ENCODE data around the gene BLACAT1.

Gene BLACAT1

DNA sequence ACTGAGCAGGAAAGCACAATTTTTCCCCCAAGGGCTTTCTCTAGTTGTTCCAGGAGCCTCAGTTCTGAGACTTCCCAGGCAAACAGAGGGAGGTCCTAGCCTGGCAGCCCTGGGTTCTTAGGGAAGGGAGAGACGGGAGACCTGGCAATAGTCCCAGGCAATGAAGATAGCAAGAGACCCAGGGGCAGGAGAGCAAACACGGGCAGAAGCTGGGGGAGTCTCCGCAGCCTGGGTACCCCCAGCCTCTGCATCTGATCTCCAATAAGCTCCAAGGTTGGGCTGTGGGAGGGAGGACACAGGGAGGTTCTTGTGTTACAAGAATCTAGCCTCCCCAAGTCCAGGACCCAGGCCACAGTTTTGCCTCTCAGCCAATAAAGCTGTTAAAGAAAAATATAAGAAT, 2.4 kb downstream of the BLACAT1 start:
- no peak for DNase-seq

DNA sequence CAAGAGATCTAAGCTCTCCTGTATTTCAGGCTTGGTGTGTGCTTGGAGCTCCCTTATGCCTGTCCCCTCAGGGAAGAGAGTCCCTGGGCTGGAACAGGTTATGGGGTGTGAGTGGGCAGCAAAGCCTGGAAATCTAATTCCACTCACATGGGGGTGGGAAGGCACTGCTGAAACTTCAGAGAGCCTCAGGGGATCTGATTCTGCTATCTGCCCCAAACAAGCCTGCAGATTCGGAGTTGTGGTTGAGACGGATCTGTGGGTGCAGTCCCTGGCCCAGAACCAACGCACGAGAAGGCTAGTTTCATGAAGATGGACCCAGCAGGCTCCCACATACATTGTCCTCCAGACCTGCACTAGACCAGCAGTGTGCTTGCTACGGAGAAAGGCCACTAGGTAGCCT, 2.9 kb downstream of the BLACAT1 start:
- DNase-seq = no peak

DNA sequence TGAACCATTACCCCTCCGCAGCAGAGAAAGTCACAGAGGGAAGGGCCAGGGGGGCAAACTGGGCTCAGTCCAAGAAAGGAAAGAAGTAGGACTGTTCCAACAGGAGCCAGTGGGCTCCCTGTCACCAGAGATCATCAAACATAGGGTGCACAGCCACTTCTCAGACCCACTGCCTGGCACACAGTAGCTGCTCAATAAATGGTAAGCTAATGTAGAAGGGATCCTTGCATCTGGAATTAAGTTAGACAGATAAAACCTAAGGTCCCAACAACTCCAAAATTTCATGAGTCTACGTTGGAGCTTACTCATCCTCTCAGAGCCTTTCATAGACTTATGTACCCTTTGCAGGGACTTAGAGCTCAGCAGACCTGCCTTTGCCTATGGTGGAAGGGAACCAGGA, 3.5 kb downstream of the BLACAT1 start:
- DNase-seq = no peak

DNA sequence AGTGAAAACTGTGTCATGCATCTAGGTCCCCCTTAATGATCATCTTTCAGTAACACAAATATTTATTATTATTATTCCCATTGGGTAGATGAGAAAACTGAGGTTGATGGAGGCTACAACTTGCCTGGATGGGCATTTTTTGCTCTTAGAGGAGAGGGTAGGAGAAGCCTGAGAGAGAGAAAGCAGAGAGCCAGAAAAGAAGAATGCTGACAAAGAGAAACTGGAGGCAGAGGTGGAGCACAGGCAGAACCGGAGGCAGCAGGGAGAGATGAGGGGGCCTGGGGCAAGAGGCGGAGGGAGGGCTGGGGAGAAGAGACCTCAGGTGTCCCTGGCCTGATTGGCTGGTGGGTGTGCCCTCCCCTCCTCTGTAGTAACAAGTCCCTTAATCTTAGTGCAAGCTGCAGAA, 4.1 kb downstream of the BLACAT1 start:
- DNase-seq = no peak

DNA sequence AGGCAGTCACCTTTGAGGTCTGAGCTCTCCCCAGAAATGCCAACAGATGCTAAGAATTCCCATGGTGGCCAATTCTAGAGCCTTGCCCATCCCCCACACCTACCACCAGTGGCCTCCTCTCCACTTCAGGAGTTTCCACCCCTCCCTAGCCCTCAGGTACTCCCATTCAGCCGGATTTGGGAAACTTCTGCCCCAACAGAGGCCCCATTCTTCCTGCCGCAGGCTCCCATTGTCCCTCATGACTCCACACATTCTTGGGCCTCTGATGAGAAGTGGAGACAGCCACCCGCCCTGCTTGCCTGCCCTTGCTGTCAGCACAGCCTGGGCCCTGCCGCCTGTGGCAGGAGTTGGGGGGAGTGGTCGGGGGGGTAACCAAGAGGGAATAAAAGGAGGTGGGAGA, 4.6 kb downstream of the BLACAT1 start:
- no peak for DNase-seq

DNA sequence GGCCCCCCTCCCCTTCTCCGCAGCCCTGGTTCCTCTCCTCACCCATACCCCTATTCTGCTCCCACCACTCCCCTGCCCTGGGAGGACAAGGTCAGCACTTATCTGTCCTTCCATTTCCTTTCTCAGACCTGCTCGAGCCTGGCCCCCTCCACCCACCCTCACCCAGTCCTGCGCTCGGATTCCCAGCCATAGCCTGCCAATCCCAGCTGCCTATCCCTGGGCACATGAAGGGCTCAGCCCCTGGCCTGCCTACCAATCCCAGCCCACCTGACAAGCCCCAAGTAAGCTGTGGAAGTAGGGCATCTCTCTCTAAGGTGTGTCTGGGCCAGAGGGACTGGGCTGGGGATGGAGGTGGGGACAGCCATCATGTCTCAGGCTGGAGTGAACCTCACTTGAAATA, 5.4 kb downstream of the BLACAT1 start:
- no peak for DNase-seq

DNA sequence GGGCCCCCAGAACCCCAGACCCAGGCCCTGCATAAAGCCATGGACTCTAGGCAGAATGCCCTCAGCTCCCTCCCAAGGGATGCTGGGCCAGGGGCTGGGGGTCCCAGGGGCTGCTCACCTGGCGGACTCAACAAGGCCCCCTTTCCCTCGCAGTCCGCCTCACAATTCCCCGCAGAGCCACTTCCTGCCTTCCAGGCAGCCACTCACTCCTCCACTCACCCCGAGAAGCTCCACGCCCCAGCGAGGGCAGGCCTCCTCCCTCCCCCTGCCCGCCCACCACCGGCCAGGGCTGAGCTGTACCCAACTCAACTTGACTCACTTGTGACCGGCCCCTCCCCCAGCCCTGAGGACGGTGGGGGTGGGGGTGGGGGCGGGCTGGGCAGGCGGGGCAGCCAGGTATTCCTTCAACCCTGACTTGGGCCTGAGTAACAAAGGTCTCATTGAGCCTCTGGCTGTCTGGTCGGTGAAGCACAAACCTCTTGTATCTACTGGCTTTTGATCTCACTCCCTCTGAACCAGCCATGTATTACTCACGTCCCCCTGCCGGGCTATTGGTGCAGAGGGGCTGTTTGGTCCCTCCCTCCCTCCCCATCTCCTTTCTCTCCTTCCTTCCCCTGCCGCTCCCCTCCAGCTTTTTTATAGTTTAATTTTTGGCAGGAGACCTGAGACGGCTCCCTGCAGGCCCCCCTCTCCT, 5.9 kb downstream of the BLACAT1 start:
- DNase-seq = peak; percentile 13

DNA sequence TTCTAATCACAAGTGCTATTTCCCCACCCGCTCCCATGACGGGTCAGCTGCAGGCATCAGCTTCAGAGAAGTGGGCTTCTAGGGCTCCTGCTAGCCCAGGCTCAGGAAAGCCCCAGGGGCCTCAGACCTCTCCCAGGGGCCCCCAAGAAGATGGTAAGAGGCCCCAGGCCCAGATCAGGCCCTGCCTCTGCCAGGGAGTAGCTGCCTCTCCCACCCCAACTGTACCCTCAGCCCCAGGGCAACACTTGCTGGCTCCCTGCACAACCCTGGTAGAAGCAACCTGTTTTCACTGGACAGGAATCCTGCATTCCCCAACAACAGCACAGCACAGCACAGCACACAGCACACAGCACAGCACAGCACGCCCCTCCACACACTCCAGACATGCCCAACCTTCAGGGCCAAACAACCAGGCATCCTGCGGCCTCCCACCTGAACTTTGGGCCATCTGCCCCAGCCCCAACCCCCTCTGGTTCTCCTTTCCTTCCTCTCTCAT, 6.5 kb downstream of the BLACAT1 start:
- DNase-seq = no peak

DNA sequence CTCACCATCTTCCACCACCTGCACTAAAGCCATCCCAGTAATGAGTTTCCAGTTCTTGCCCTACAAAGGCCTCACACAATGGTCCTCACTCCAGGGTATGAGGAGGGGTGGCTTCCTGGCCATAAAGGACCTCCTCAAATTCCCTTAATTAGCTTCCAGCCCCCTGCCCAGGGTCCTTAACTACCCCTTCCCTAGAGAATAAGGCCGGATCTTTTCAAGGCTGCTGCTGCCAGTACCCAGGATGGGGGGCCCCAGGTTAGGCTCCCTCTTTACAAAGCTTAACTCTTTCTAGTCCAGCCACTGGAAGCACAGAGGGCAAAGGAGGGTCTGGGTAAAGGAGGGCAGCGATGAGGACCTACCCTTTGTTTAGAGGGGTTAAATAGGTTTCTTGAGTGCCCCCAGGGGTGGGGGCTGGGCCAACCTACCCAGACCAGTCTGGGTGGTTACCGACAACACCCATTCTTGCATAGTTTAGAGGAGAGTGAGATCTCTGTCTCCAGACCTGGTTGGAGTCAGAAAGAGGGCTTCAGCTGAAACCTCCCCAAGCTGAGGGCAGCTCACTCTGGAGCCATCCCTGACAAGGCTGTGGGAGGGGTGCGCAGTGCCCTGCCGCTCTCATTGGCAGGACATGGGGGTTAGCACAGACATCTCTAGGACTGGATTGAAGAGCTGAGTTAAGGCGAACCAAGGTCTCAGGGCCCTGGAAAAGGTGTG, 7.1 kb downstream of the BLACAT1 start:
- DNase-seq = no peak

DNA sequence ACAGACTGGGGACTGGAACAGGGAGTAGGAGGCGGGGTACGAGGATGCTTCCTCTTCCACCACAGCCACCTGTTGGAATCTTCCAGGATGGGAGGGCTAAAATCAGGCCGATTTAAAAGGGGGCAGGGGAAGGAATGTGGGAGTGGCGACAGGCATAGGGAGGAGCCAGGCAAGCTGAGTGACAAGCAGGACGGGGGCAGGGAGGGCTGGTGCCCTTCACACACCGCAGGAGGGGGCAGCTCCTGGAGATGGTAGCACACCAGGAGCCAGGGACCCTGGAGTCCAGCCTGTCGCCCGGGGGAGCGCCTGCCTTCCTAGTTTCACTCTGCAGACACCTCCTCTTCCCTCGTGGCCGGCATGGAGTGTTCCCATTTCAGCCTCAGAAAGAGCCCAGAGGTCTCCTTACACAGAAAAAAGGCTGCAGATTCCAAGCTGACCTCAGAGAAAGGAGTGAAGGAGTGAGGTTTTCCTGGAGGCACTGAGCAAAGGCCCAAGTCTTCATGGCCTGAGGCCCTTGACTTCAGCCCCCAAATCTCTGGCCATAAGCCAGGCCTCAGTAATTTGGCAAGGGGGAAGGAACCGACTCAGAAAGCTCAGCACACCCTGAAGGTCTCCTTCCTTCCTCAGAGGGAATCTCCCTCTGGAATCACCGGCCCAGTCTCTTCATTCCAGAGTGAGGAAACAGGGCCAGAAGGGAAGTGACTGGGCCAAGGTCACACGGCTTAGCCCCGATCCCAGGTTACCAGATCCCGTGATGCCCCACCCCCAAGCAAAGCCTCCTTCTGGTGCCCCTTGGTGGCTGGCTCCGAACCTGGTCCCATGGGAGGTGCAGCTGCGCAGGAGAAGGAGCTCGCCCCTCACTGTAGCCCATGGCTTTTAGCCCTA, 8.1 kb downstream of the BLACAT1 start:
- no peak for DNase-seq

DNA sequence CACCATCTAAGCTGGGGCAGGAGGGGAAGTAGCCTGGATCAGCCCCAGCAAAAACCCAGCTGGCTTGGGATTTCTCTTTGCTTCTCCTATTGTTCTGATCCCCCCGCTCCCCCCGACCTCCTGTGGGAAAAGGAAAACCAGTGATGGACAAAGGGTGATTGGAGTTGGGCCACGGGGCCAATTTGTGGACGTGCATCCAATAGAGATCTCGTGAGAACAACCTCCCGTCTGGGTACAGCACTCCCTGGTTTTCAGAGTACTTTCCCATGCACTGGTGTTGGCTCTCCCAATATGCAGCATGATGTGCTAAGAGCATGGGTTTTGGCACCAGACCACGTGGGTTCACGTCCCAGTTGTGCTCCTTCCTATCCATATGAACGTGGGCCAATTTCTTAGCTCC, 9.0 kb downstream of the BLACAT1 start:
- DNase-seq = no peak

DNA sequence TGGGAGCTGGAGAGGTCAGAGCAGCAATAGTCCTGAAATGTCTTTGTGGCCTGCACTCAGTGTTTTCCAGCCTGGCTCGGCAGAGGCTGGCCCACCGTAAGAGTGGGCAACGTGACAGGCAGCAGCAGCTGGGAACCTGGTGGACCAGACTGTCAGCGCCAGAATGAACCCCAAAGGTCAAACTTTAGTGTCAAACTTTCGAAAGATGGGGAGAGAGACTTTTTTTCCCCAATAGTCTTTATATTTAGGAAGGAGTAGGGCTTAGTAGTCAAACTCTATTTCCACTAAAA, 10.3 kb downstream of the BLACAT1 start:
- DNase-seq = no peak

DNA sequence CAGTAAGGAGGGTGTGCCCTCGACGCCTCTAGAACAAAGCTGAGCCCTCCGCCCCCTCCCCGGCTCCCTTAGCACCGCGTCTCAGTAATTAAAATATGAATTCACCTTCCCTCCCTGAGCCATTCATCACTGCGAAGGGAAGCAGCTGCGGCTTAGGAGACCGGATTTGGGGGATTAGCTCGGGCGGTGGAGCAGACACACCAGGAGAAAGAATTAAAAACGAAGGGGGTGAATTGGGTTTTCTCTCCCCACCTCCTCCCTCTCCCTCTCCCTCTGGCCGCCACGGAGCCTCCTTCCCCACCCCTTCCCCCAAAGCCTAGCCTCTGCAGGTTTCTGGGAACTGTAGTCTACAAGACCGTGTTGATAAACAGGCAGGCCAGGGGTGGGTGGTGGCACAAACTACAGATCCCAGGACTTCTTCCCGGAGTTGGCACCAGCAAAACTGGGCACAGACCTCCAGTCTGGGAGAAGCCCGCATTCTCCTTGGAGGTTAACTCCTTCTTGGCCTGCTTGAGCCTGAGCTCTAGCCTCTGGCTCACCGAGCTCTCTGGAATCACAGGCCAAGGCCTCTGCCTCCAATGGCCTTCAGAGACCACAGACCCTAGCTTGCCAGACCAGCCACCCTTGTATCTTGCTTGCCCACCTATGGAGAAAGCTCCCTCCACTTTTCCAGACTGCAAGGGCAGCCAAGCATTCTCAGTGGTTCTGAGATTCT, 10.8 kb downstream of the BLACAT1 start:
- no peak for DNase-seq

DNA sequence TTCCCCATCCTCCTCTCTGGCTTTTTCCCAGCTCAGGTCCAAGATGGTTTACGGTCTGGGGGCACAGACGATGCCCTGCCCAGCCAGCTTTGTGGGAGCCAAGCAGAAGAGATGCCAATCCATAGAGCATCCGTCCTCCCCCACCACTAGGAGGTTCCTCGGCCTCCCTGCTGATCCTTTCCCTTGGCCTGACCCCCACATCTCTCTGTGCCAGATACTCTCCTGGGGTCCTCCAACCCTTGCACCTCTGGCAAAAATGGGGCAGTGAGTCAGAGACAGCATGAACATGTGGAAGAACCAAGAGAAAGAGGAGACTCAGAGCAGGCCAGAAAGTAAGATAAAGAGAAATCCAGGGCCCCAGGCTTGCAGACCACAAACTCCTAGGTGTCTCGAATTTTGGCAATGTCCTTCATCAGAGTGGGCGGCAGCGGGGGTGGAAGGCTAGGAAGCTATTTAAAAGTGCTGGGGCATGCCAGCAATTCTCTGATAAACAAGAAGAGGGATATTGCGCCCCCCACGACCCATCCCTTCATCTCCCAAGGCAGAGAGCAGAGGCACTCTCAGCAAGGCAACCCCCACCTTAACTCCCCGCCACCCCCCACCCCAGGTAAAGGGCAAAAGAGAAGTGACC, 11.4 kb downstream of the BLACAT1 start:
- no peak for DNase-seq

DNA sequence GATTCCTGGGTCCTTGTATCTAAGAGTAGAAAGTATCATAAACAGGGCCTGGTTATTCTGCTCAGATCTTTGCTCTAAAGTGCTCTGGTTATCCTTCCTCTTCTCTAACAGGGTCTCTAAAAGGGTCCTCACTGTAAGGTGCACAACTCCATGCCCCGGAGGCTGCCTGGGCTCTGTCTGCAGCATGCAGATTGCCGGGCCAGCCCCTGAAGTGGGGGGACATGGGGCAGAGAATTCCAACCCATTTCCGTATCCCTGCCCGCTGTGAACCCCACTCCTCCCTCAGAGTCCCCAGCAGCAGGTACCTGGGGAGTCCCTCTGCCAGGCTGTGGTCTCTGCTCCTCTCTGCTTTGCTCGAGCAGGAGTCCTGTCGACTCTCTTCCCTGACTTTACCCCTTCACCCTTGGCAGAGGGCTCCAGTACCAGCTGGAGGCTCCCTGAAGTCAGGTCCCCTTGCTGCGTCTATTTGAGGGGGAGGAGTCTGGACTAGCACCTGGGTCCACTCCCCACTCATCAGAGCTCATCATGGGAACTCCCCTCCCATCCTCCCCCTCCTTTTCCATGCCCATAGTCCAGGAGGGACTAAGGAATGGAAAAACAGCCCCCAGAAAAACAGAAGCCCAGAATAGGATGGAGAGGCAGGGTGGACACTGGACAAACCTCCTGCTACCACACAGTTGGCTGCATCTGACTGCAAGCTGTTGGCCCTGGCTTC, 12.1 kb downstream of the BLACAT1 start:
- DNase-seq = no peak

DNA sequence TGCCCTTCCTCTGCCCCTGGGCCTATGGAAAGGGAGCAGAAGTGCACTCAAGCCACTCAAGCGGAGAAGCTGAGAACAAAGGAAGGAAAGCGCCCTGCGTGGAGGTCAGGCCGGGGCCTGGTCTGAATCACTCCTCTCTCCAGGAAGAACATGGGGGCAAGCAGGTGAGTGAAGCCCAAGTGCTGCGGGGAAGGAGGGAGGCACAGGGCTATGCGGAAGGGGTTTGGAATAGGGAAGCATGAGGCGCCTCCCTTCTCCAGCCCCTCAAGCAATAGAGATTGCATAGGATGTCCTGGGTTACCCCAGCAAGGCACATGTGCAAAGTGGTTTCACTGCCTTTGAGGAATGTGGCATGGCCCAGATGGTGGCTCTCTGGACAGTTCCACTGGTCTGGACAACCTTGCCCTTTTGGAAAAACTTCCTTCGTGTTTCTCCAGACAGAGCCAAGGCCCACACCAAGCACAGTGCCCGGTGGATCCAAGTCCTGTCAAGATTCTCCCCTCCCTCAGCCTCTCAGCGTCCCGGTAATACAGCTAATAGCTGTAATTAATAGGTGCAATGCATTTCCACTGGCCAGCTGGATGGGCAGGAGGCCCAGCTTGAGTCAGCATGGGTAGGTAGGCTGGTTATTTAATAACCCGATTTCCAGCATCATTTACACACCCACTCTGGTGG, 13.7 kb downstream of the BLACAT1 start:
- no peak for DNase-seq

DNA sequence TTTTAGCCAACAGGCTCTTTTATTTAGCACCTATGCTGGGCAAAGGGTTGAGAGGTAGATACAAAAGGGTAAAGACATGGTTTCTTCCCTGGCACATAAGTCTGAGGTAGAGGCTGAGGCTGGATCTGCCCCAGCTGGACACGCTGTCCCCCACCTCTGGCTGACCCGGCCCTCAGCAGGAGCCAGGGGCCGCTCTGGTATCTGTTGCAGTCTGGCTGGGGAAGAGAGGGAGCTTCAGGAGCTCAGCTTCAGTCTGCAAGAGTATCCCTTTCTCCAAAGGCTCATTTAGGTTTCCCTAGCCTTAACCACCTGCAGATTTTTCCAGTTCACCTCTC, 14.2 kb downstream of the BLACAT1 start:
- DNase-seq = no peak

DNA sequence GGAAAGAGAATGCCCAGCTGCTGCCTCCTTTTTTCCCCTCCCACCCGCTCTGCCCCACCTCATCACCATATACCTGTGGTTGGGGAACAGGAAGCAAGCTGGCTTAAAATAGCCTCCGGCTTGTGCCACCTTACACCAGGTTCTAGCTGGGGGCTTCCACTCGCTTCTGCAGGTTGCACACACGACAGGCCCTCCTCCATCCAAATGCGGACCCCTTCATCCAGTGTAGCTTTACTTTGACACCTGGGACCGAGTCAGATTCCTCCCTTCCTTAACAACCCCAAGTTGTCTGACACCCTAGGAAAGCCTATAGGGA, 14.6 kb downstream of the BLACAT1 start:
- DNase-seq = no peak

DNA sequence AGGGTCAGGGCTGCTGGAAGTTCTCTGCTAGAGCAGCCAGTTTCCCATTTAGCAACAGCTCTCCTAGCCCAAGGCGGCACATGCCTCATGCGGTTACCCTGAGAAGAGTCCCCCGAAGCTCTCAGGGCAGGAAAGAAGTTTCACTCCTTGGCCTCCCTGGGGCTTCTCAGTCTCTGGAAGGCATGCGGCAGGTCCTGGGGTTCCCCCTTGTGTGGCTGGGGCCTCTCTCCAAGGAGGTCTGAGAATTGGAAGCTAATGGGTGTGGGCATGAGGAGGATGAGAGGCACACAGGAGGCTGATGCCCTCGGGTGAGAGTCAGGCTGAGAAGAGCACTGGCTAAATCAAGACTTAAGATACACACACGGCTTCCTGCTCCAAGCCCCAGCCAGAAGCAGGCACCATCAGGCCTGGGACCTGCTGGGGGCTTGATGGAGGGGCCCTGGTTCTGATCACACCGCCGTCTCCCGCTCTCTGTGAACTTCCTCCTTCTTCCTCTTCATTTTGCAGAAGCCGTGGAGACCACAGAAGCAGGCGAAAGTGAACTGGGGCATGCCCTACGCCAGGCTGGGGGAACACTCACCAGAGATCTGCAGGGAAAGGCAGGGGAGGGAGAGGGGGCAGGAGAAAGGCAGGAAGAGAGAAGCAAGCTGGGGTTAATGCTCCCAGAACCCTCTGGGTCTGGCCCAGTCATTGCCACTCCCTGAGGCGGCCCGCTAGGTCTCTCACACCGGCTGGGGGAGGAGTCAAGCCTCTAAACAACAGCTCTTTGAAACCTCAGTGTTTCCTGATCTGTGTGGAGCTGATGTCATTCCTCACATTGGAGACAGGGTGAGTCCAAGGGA, 15.1 kb downstream of the BLACAT1 start:
- DNase-seq = no peak

DNA sequence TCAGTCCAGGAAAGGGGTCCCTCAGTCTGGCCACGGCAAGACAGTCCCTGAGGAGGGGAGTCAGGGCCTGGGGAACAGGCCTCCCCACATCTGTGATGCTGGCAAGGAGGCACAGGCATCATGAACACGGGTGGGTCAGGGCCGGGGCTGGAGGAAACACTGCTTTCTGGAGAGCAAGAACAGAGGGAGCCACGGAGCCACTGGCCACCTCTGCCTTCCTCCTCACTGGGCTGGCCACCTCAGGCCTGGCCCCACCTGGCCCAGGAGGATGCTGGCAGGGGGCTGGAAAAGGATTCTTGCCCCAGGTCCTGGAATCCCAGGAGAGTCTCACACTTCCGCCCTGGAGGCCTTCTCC, 15.7 kb downstream of the BLACAT1 start:
- DNase-seq = no peak

All from HCEC 1CT (cell line).